IPS DF 6.9 (cell line): ENCODE measurements around the gene FBXO34.

Source experiments
- DNase-seq: peaks from one replicate; pipeline ENCODE4 v3.0.0-alpha.2; 2013; ENCODE audit warnings: low read depth, low spot score
- H3K27ac ChIP-seq: one replicate; pipeline ENCODE4 v1.5.1; 2013; ENCODE audit warnings: low read length, control low read depth
- H3K27me3 ChIP-seq: 2 replicates; pipeline ENCODE4 v1.6.1; 2013; ENCODE audit warnings: mild to moderate bottlenecking, low read length; ENCODE audit not compliant: control insufficient read depth, insufficient read depth
- H3K36me3 ChIP-seq: 2 replicates; pipeline ENCODE4 v1.6.1; 2013; ENCODE audit warnings: low read length; ENCODE audit not compliant: control insufficient read depth, insufficient read depth
- H3K4me1 ChIP-seq: 2 replicates; pipeline ENCODE4 v1.6.1; 2013; ENCODE audit warnings: low read length; ENCODE audit not compliant: control insufficient read depth, insufficient read depth
- H3K4me3 ChIP-seq: 2 replicates; pipeline ENCODE4 v1.5.1; 2013; ENCODE audit warnings: mild to moderate bottlenecking, low read length
- H3K9me3 ChIP-seq: 2 replicates; pipeline ENCODE4 v1.6.1; 2013; ENCODE audit warnings: low read length, inconsistent platforms; ENCODE audit not compliant: control insufficient read depth, insufficient read depth
- WGBS: extraction: QIAGEN DNeasy Blood & Tissue Kit; methylation state at CpG from one replicate; pipeline ENCODE4 v1.1.7; 2013; ENCODE audit warnings: mixed read lengths, missing lambda C conversion rate; ENCODE audit not compliant: insufficient read length, insufficient coverage; 5-methylcytosine and 5-hydroxymethylcytosine counted together

FBXO34 gene

GRCh38 chr14:55243386-55243785, 27.8 kb upstream of the FBXO34 start:
- WGBS: no CpG with 5 or more reads among the region's 3 CpGs
- Histone ChIP-seq H3K4me3 (no peak overlapping the region), H3K27me3 (no peaks in the 10 kb centered on the region; the same call in 1 of the 2 replicates), H3K4me1 (peaks cover 2% of the 10 kb centered on the region; the same call in 1 of the 2 replicates), H3K27ac (no peak overlapping the region), H3K9me3 (no peaks in the 10 kb centered on the region), H3K36me3 (no peaks in the 10 kb centered on the region)
- DNase-seq: no peak

- no CpG with 5 or more reads among the region's 5 CpGs for WGBS
- Histone ChIP-seq H3K4me3 (no peak overlapping the region), H3K9me3 (no peaks in the 10 kb centered on the region), H3K4me1 (peaks cover 2% of the 10 kb centered on the region; the same call in 1 of the 2 replicates), H3K27ac (no peak overlapping the region), H3K36me3 (no peaks in the 10 kb centered on the region), H3K27me3 (no peaks in the 10 kb centered on the region; the same call in 1 of the 2 replicates)
- no peak for DNase-seq
Observed at GRCh38 chr14:55243813-55244212, 27.4 kb upstream of the FBXO34 start.

GRCh38 chr14:55245657-55246268, 25.5 kb upstream of the FBXO34 start:
- H3K36me3 ChIP-seq: no peaks in the 10 kb centered on the region
- DNase-seq: no peak
- WGBS: no CpG with 5 or more reads among the region's 4 CpGs
- no peaks in the 10 kb centered on the region for H3K9me3 ChIP-seq
- H3K27ac ChIP-seq: no peak overlapping the region
- H3K4me1 ChIP-seq: no peaks in the 10 kb centered on the region; the same call in 1 of the 2 replicates
- no peaks in the 10 kb centered on the region; the same call in 1 of the 2 replicates for H3K27me3 ChIP-seq
- no peak overlapping the region for H3K4me3 ChIP-seq

GRCh38 chr14:55248411-55248810, 22.8 kb upstream of the FBXO34 start:
- Histone ChIP-seq H3K4me1 (no peaks in the 10 kb centered on the region; the same call in 1 of the 2 replicates), H3K27me3 (no peaks in the 10 kb centered on the region), H3K36me3 (no peaks in the 10 kb centered on the region), H3K4me3 (no peak overlapping the region), H3K9me3 (no peaks in the 10 kb centered on the region), H3K27ac (no peak overlapping the region)
- no CpG with 5 or more reads among the region's 4 CpGs for WGBS
- no peak for DNase-seq

GRCh38 chr14:55249423-55249822, 21.8 kb upstream of the FBXO34 start:
- no CpG with 5 or more reads among the region's 4 CpGs for WGBS
- Histone ChIP-seq H3K9me3 (no peaks in the 10 kb centered on the region), H3K27ac (no peak overlapping the region), H3K4me3 (no peak overlapping the region), H3K36me3 (no peaks in the 10 kb centered on the region), H3K4me1 (no peaks in the 10 kb centered on the region; the same call in 1 of the 2 replicates), H3K27me3 (no peaks in the 10 kb centered on the region)
- DNase-seq: no peak

GRCh38 chr14:55253276-55253675, 17.9 kb upstream of the FBXO34 start:
- no peaks in the 10 kb centered on the region; the same call in 1 of the 2 replicates for H3K4me1 ChIP-seq
- H3K9me3 ChIP-seq: no peaks in the 10 kb centered on the region
- H3K4me3 ChIP-seq: no peak overlapping the region
- no peak overlapping the region for H3K27ac ChIP-seq
- no CpG with 5 or more reads among the region's 5 CpGs for WGBS
- DNase-seq: no peak
- H3K27me3 ChIP-seq: no peaks in the 10 kb centered on the region
- H3K36me3 ChIP-seq: no peaks in the 10 kb centered on the region

- H3K4me1 ChIP-seq: no peaks in the 10 kb centered on the region
- H3K27ac ChIP-seq: no peak overlapping the region
- DNase-seq: no peak
- no peak overlapping the region for H3K4me3 ChIP-seq
- H3K9me3 ChIP-seq: no peaks in the 10 kb centered on the region
- no peaks in the 10 kb centered on the region for H3K27me3 ChIP-seq
- WGBS: no CpG with 5 or more reads among the region's 1 CpG
- H3K36me3 ChIP-seq: no peaks in the 10 kb centered on the region
Observed at GRCh38 chr14:55254581-55254980, 16.6 kb upstream of the FBXO34 start.

- DNase-seq: no peak
- WGBS: no CpG with 5 or more reads among the region's 3 CpGs
- no peaks in the 10 kb centered on the region for H3K27me3 ChIP-seq
- no peaks in the 10 kb centered on the region for H3K36me3 ChIP-seq
- H3K27ac ChIP-seq: no peak overlapping the region
- H3K9me3 ChIP-seq: no peaks in the 10 kb centered on the region
- H3K4me1 ChIP-seq: no peaks in the 10 kb centered on the region
- H3K4me3 ChIP-seq: no peak overlapping the region
Observed at GRCh38 chr14:55255979-55256378, 15.2 kb upstream of the FBXO34 start.

- Histone ChIP-seq H3K4me1 (no peaks in the 10 kb centered on the region), H3K9me3 (no peaks in the 10 kb centered on the region), H3K4me3 (no peak overlapping the region), H3K27me3 (no peaks in the 10 kb centered on the region), H3K36me3 (no peaks in the 10 kb centered on the region), H3K27ac (no peak overlapping the region)
- no CpG with 5 or more reads among the region's 6 CpGs for WGBS
- DNase-seq: no peak
Observed at GRCh38 chr14:55256586-55256985, 14.6 kb upstream of the FBXO34 start.

GRCh38 chr14:55265197-55265596, 6.0 kb upstream of the FBXO34 start:
- DNase-seq: no peak
- no peaks in the 10 kb centered on the region for H3K36me3 ChIP-seq
- no peak overlapping the region for H3K4me3 ChIP-seq
- WGBS: no CpG with 5 or more reads among the region's 4 CpGs
- H3K27ac ChIP-seq: no peak overlapping the region
- no peaks in the 10 kb centered on the region for H3K27me3 ChIP-seq
- H3K9me3 ChIP-seq: no peaks in the 10 kb centered on the region
- H3K4me1 ChIP-seq: no peaks in the 10 kb centered on the region

- H3K4me1 ChIP-seq: no peaks in the 10 kb centered on the region
- no peaks in the 10 kb centered on the region for H3K9me3 ChIP-seq
- H3K27me3 ChIP-seq: no peaks in the 10 kb centered on the region
- no peak overlapping the region for H3K27ac ChIP-seq
- H3K4me3 ChIP-seq: no peak overlapping the region
- no peak for DNase-seq
- no peaks in the 10 kb centered on the region for H3K36me3 ChIP-seq
- WGBS: no CpG with 5 or more reads among the region's 3 CpGs
Observed at GRCh38 chr14:55267820-55268219, 3.4 kb upstream of the FBXO34 start.
